ENCODE data around the gene UBN1.

The UBN1 gene

GRCh38 chr16:4837733-4838501 lies 9.4 kb upstream of the UBN1 start (continued):
- TF ChIP-seq ZNF433 (tag by site-specific recombination; IDR thresholded peaks at IDR 0.05; ENCODE audit: low read depth) (peak; percentile 46; the same call in 1 of the 2 replicates), ZNF518A (tag by site-specific recombination; conservative IDR thresholded peaks at IDR 0.05; ENCODE audit: low read depth) (peak; percentile 89), ZNF354C (tag by site-specific recombination; IDR thresholded peaks at IDR 0.05; ENCODE audit: borderline replicate concordance, low read depth) (peak; percentile 48; the same call in 1 of the 2 replicates), ZNF426 (tag by site-specific recombination; IDR thresholded peaks at IDR 0.05) (peak; percentile 78), ZNF560 (tag by site-specific recombination; IDR thresholded peaks at IDR 0.05; ENCODE audit: borderline replicate concordance) (0 out of 2 replicates have a peak, but pooled peaks have one; percentile 39), ZXDB (tag by site-specific recombination; IDR thresholded peaks at IDR 0.05) (peak; percentile 48; the same call in 1 of the 2 replicates), BCL11A (tag by site-specific recombination; IDR thresholded peaks at IDR 0.05; ENCODE audit: low read depth) (no peak), ZNF341 (tag by site-specific recombination; IDR thresholded peaks at IDR 0.05; ENCODE audit: low read depth) (peak; percentile 21; the same call in 1 of the 2 replicates), HIC1 (tag by site-specific recombination; IDR thresholded peaks at IDR 0.05) (no peak), ZBTB11 (tag by site-specific recombination; conservative IDR thresholded peaks at IDR 0.05; ENCODE audit: low read depth) (peak; percentile 67), ZNF610 (tag by site-specific recombination; IDR thresholded peaks at IDR 0.05; ENCODE audit: borderline replicate concordance) (no peak), ZNF639 (tag by site-specific recombination; IDR thresholded peaks at IDR 0.05) (peak; percentile 38; the same call in 1 of the 2 replicates), REST (tag by site-specific recombination; IDR thresholded peaks at IDR 0.05) (peak; percentile 34; the same call in 1 of the 2 replicates), ZNF394 (tag by site-specific recombination; IDR thresholded peaks at IDR 0.05; ENCODE audit: borderline replicate concordance) (peak; percentile 91), GLI2 (tag by site-specific recombination; IDR thresholded peaks at IDR 0.05; ENCODE audit: borderline replicate concordance, low read depth) (peak; percentile 57; the same call in 1 of the 2 replicates), ZNF555 (tag by site-specific recombination; conservative IDR thresholded peaks at IDR 0.05) (peak; percentile 69), ZNF623 (tag by site-specific recombination; IDR thresholded peaks at IDR 0.05) (peak; percentile 68), ZNF292 (tag by site-specific recombination; IDR thresholded peaks at IDR 0.05; ENCODE audit: borderline replicate concordance, low read depth) (peak; percentile 62; the same call in 1 of the 2 replicates)

Data from HEK293 (cell line).